ENCODE results near the gene TENM3.

TENM3 gene

GRCh38 chr4:182257016-182257415 is 13.8 kb downstream of the TENM3 start:
- Histone ChIP-seq H3K27ac (ENCODE audit: poor library complexity, severe bottlenecking) (no peak overlapping the region), H3K9me3 (ENCODE audit: severe bottlenecking) (no peaks in the 10 kb centered on the region), H3K36me3 (ENCODE audit: low read depth) (no peaks in the 10 kb centered on the region), H3K4me1 (ENCODE audit: insufficient read depth, poor library complexity, severe bottlenecking) (no peaks in the 10 kb centered on the region), H3K27me3 (ENCODE audit: insufficient read depth, poor library complexity, severe bottlenecking) (no peaks in the 10 kb centered on the region), H3K4me3 (ENCODE audit: severe bottlenecking) (no peak overlapping the region)
- ATAC-seq (ENCODE audit: low read depth) (no peak), DNase-seq (ENCODE audit: low spot score) (no peak)
- no peak for TF ChIP-seq CTCF (IDR thresholded peaks at IDR 0.05; ENCODE audit: poor library complexity, severe bottlenecking)

GRCh38 chr4:182257503-182257902 is 14.3 kb downstream of the TENM3 start:
- no peaks in the 10 kb centered on the region for H3K9me3 ChIP-seq (ENCODE audit: severe bottlenecking)
- no peaks in the 10 kb centered on the region for H3K4me1 ChIP-seq (ENCODE audit: insufficient read depth, poor library complexity, severe bottlenecking)
- DNase-seq (ENCODE audit: low spot score), result no peak
- TF ChIP-seq CTCF (IDR thresholded peaks at IDR 0.05; ENCODE audit: poor library complexity, severe bottlenecking), result no peak
- H3K27me3 ChIP-seq (ENCODE audit: insufficient read depth, poor library complexity, severe bottlenecking), result no peaks in the 10 kb centered on the region
- H3K27ac ChIP-seq (ENCODE audit: poor library complexity, severe bottlenecking), result no peak overlapping the region
- no peak overlapping the region for H3K4me3 ChIP-seq (ENCODE audit: severe bottlenecking)
- no peaks in the 10 kb centered on the region for H3K36me3 ChIP-seq (ENCODE audit: low read depth)
- no peak for ATAC-seq (ENCODE audit: low read depth)

- Histone ChIP-seq H3K27ac (ENCODE audit: poor library complexity, severe bottlenecking) (no peak overlapping the region), H3K36me3 (ENCODE audit: low read depth) (no peaks in the 10 kb centered on the region), H3K9me3 (ENCODE audit: severe bottlenecking) (no peaks in the 10 kb centered on the region), H3K4me3 (ENCODE audit: severe bottlenecking) (no peak overlapping the region), H3K27me3 (ENCODE audit: insufficient read depth, poor library complexity, severe bottlenecking) (no peaks in the 10 kb centered on the region), H3K4me1 (ENCODE audit: insufficient read depth, poor library complexity, severe bottlenecking) (no peaks in the 10 kb centered on the region)
- DNase-seq (ENCODE audit: low spot score), result no peak
- TF ChIP-seq CTCF (IDR thresholded peaks at IDR 0.05; ENCODE audit: poor library complexity, severe bottlenecking), result no peak
- no peak for ATAC-seq (ENCODE audit: low read depth)
These were observed 15.3 kb downstream of the TENM3 start for GRCh38 chr4:182258441-182259000.

- no peak for ATAC-seq (ENCODE audit: low read depth)
- no peak for DNase-seq (ENCODE audit: low spot score)
- Histone ChIP-seq H3K27me3 (ENCODE audit: insufficient read depth, poor library complexity, severe bottlenecking) (no peaks in the 10 kb centered on the region), H3K27ac (ENCODE audit: poor library complexity, severe bottlenecking) (no peak overlapping the region), H3K4me3 (ENCODE audit: severe bottlenecking) (no peak overlapping the region), H3K36me3 (ENCODE audit: low read depth) (no peaks in the 10 kb centered on the region), H3K9me3 (ENCODE audit: severe bottlenecking) (no peaks in the 10 kb centered on the region), H3K4me1 (ENCODE audit: insufficient read depth, poor library complexity, severe bottlenecking) (no peaks in the 10 kb centered on the region)
- no peak for TF ChIP-seq CTCF (IDR thresholded peaks at IDR 0.05; ENCODE audit: poor library complexity, severe bottlenecking)
These were observed 18.5 kb downstream of the TENM3 start for GRCh38 chr4:182261651-182262223.

GRCh38 chr4:182263562-182263961 is 20.4 kb downstream of the TENM3 start:
- no peaks in the 10 kb centered on the region for H3K4me1 ChIP-seq (ENCODE audit: insufficient read depth, poor library complexity, severe bottlenecking)
- DNase-seq (ENCODE audit: low spot score), result no peak
- H3K27ac ChIP-seq (ENCODE audit: poor library complexity, severe bottlenecking), result no peak overlapping the region
- H3K27me3 ChIP-seq (ENCODE audit: insufficient read depth, poor library complexity, severe bottlenecking), result no peaks in the 10 kb centered on the region
- H3K36me3 ChIP-seq (ENCODE audit: low read depth), result no peaks in the 10 kb centered on the region
- H3K9me3 ChIP-seq (ENCODE audit: severe bottlenecking), result no peaks in the 10 kb centered on the region
- H3K4me3 ChIP-seq (ENCODE audit: severe bottlenecking), result no peak overlapping the region
- TF ChIP-seq CTCF (IDR thresholded peaks at IDR 0.05; ENCODE audit: poor library complexity, severe bottlenecking), result no peak
- no peak for ATAC-seq (ENCODE audit: low read depth)

Data from RWPE2 (cell line).